A549 (cell line): ENCODE results near the gene PEX11B. TPM values are rescaled to one million over a fixed set of nuclear protein-coding genes. Genes with fewer than 3 reads are reported as not detected.

Experiments
- ATAC-seq, 2 experiments: fragments of 200-7000 bp in 1 of 2; fragments of >200 bp in 1 of 2; cut with Nextera tagmentation in 1 of 2; cut with Tn5 transposase in 1 of 2; 3 replicates each; pipeline versions ENCODE4 v1.8.0 to v1.9.1; 2018 to 2020; ENCODE audit warnings: mild to moderate bottlenecking in 1 of 2, moderate library complexity in 1 of 2
- CTCF ChIA-PET: fragments of 300-600 bp; sonication (Branson Sonifier 250); formaldehyde crosslinking; extraction: SDS; loops from one replicate; lab custom pipeline; 2021; ENCODE audit warnings: antibody characterized with exemption, inconsistent platforms; lab: Yijun Ruan, JAX
- POLR2A ChIA-PET: fragments of 350-600 bp; formaldehyde crosslinking; extraction: SDS; loops from one replicate; lab custom pipeline; 2021; ENCODE audit warnings: antibody characterized with exemption, inconsistent platforms; lab: Yijun Ruan, JAX
- DNase-seq, 2 experiments: peaks; one replicate each; pipeline versions ENCODE4 v3.0.0 to v3.0.0-alpha.2; 2011 to 2016; ENCODE audit warnings: low read depth in 1 of 2, low spot score in 1 of 2
- FAIRE-seq: peaks from 2 replicates; lab custom pipeline; 2011; peaks lifted over from hg19 to GRCh38; lab: Jason Lieb, UNC
- H3K27ac ChIP-seq, 2 experiments: fragments of >200 bp; sonication (Bioruptor Twin); formaldehyde crosslinking; 3 replicates each; pipeline ENCODE4 v1.5.1; 2016 to 2017
- H3K4me1 ChIP-seq: fragments of >200 bp; sonication (Bioruptor Twin); formaldehyde crosslinking; 3 replicates; pipeline ENCODE4 v1.6.1; 2016
- H3K4me2 ChIP-seq: fragments of >200 bp; sonication (Bioruptor Twin); formaldehyde crosslinking; 3 replicates; pipeline ENCODE4 v1.6.1; 2016
- H3K4me3 ChIP-seq: fragments of >200 bp; sonication (Bioruptor Twin); formaldehyde crosslinking; 3 replicates; pipeline ENCODE4 v1.5.1; 2016
- H3K9me3 ChIP-seq: fragments of >200 bp; sonication (Bioruptor Twin); formaldehyde crosslinking; 3 replicates; pipeline ENCODE4 v1.6.1; 2016
- CBX2 ChIP-seq: fragments of 200-600 bp; sonication (generic); IDR thresholded peaks from 2 replicates; pipeline ENCODE4 v1.6.1; 2016; ENCODE audit warnings: low read depth, mild to moderate bottlenecking, borderline replicate concordance
- CBX8 ChIP-seq: fragments of 200-600 bp; sonication (generic); IDR thresholded peaks from 2 replicates; pipeline ENCODE4 v1.6.1; 2016
- CHD2 ChIP-seq: fragments of 150-350 bp; IDR thresholded peaks from 2 replicates; pipeline ENCODE4 v1.6.1; 2014; ENCODE audit warnings: low read length; ENCODE audit not compliant: partially characterized antibody
- EHF ChIP-seq: fragments of 250-450 bp; sonication (Bioruptor Pico); IDR thresholded peaks from 2 replicates; pipeline ENCODE4 v1.5.0; 2020; ENCODE audit warnings: mild to moderate bottlenecking
- FOSL2 ChIP-seq, 2 experiments: fragments of 450-650 bp in 1 of 2; fragments of >200 bp in 1 of 2; sonication (Bioruptor Twin) in 1 of 2; formaldehyde crosslinking; IDR thresholded peaks; 2 replicates each; pipeline versions ENCODE4 v1.5.0 to v1.6.1; 2016 to 2020; ENCODE audit warnings: mild to moderate bottlenecking in 1 of 2, moderate library complexity in 1 of 2
- FOXS1 ChIP-seq: fragments of 250-450 bp; sonication (Bioruptor Pico); IDR thresholded peaks from 2 replicates; pipeline ENCODE4 v1.5.0; 2020; ENCODE audit warnings: mild to moderate bottlenecking, moderate library complexity
- GATA3 ChIP-seq: IDR thresholded peaks from 2 replicates; pipeline ENCODE4 v1.6.1; 2012; ENCODE audit warnings: borderline replicate concordance
- HDAC2 ChIP-seq: fragments of 200-600 bp; sonication (generic); IDR thresholded peaks from 2 replicates; pipeline ENCODE4 v1.6.1; 2016
- HEYL ChIP-seq: fragments of 250-450 bp; sonication (Bioruptor Pico); IDR thresholded peaks from 2 replicates; pipeline ENCODE4 v1.8.0; 2021; ENCODE audit warnings: mild to moderate bottlenecking, moderate library complexity
- HOXA7 ChIP-seq: fragments of 250-450 bp; sonication (Bioruptor Pico); IDR thresholded peaks from 2 replicates; pipeline ENCODE4 v1.5.0; 2020; ENCODE audit warnings: mild to moderate bottlenecking, moderate library complexity
- HOXB13 ChIP-seq: fragments of 250-450 bp; sonication (Bioruptor Pico); IDR thresholded peaks from 2 replicates; pipeline ENCODE4 v1.5.0; 2020; ENCODE audit warnings: low read depth, mild to moderate bottlenecking, moderate library complexity
- HOXB5 ChIP-seq: fragments of 250-450 bp; sonication (Bioruptor Pico); IDR thresholded peaks from 2 replicates; pipeline ENCODE4 v1.5.0; 2020; ENCODE audit warnings: mild to moderate bottlenecking, moderate library complexity
- KDM1A ChIP-seq: fragments of 200-600 bp; sonication (generic); IDR thresholded peaks from 2 replicates; pipeline ENCODE4 v1.6.1; 2016; ENCODE audit warnings: low read depth, mild to moderate bottlenecking
- MAFK ChIP-seq: fragments of 450-650 bp; IDR thresholded peaks from 2 replicates; pipeline ENCODE4 v1.6.1; 2014; ENCODE audit not compliant: partially characterized antibody
- MAZ ChIP-seq: fragments of 150-350 bp; IDR thresholded peaks from 2 replicates; pipeline ENCODE4 v1.6.1; 2014; ENCODE audit warnings: antibody characterized with exemption, low read depth, low read length, borderline replicate concordance
- MYC ChIP-seq: IDR thresholded peaks from 2 replicates; pipeline ENCODE4 v1.6.1; 2012; ENCODE audit warnings: mild to moderate bottlenecking, inconsistent platforms, low read length, improper control_type of control experiment, borderline replicate concordance
- POLR2A ChIP-seq: IDR thresholded peaks from 2 replicates; pipeline ENCODE4 v1.6.1; 2012; ENCODE audit warnings: mild to moderate bottlenecking, low read length
- RAD21 ChIP-seq, 2 experiments: fragments of >200 bp in 1 of 2; sonication (Bioruptor Twin) in 1 of 2; formaldehyde crosslinking in 1 of 2; IDR thresholded peaks in 1 of 2; conservative IDR thresholded peaks in 1 of 2; 2 replicates in 1 of 2; 3 replicates in 1 of 2; pipeline ENCODE4 v1.6.1; 2012 to 2018; ENCODE audit warnings: inconsistent platforms in 1 of 2
- RARB ChIP-seq: fragments of 250-450 bp; sonication (Bioruptor Pico); IDR thresholded peaks from 2 replicates; pipeline ENCODE4 v1.8.0; 2021; ENCODE audit warnings: mild to moderate bottlenecking, moderate library complexity
- RFX5 ChIP-seq: fragments of 450-650 bp; IDR thresholded peaks from 2 replicates; pipeline ENCODE4 v1.7.1; 2014; ENCODE audit warnings: antibody characterized with exemption, mild to moderate bottlenecking, moderate library complexity
- TFCP2L1 ChIP-seq: fragments of 250-450 bp; sonication (Bioruptor Pico); IDR thresholded peaks from 2 replicates; pipeline ENCODE4 v1.5.0; 2021; ENCODE audit warnings: mild to moderate bottlenecking
- WGBS: methylation state at CpG from one replicate; pipeline ENCODE4 v1.1.6; 2017; ENCODE audit errors: missing lambda C conversion rate; 5-methylcytosine and 5-hydroxymethylcytosine counted together
- polyA plus RNA-seq, 4 experiments: library from polyadenylated mRNA; depleted of rRNA in 3 of 4; stranded (reverse); fragments of >200 nt; fragmentation: RNase III in 1 of 4; extraction: RNeasy Plus Mini Kit Qiagen cat#74134 plus additional on column Dnase treatment in 1 of 4; gene quantifications; 2 replicates in 3 of 4; 3 replicates in 1 of 4; pipeline ENCODE4 v1.2.3, GENCODE V29; 2011 to 2017
- TF ChIP-seq, protein P1 (sequence below): fragments of >200 bp; sonication (Bioruptor Twin); formaldehyde crosslinking; IDR thresholded peaks from 2 replicates; pipeline ENCODE4 v1.6.1; 2016
- TF ChIP-seq, protein P2 (sequence below): IDR thresholded peaks from 2 replicates; pipeline ENCODE4 v1.6.1; 2012
- TF ChIP-seq, protein P3 (sequence below): fragments of 250-450 bp; sonication (Bioruptor Pico); IDR thresholded peaks from 2 replicates; pipeline ENCODE4 v1.5.0; 2021; ENCODE audit warnings: mild to moderate bottlenecking, moderate library complexity, borderline replicate concordance
- TF ChIP-seq, protein P4 (sequence below): IDR thresholded peaks from 2 replicates; pipeline ENCODE4 v1.6.1; 2012; ENCODE audit warnings: low read depth, borderline replicate concordance

PEX11B gene
- polyA plus RNA-seq, 2 of the 4 experiments (the other 2 are of a cell fraction): 13.9 to 40.6 TPM

- Histone ChIP-seq H3K4me2 (no peak overlapping the region), H3K27ac (peak overlapping the region in 1 of 2 experiments; percentile 14; a peak in 1 of 6 replicates), H3K9me3 (no peaks in the 10 kb centered on the region), H3K4me1 (peaks cover 7% of the 10 kb centered on the region), H3K4me3 (no peak overlapping the region)
- WGBS: 83% methylated on average over 1 of the region's 1 CpG
- DNase-seq: no peak
- ChIA-PET POLR2A (no interaction called here), CTCF (interaction anchor here (1.3 to 3.8 kb wide), 3 partner anchors 12 to 109 kb away, joined by 5 to 36 read pairs (median 6); partner anchors contain the start of gene ITGA10)
- no peak for FAIRE-seq
- TF ChIP-seq, protein P1, sequence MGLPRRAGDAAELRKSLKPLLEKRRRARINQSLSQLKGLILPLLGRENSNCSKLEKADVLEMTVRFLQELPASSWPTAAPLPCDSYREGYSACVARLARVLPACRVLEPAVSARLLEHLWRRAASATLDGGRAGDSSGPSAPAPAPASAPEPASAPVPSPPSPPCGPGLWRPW: no peak
- TF ChIP-seq MAFK: no peak
- no peak for TF ChIP-seq FOSL2 (IDR thresholded peaks at IDR 0.05)
- TF ChIP-seq FOSL2 (CRISPR knock-in tag; IDR thresholded peaks at IDR 0.05): no peak
- TF ChIP-seq HDAC2: no peak
- TF ChIP-seq RFX5: no peak
- TF ChIP-seq HOXB5 (CRISPR knock-in tag): no peak
- no peak for TF ChIP-seq CBX2
- TF ChIP-seq HOXA7 (CRISPR knock-in tag): no peak
- no peak for TF ChIP-seq CHD2
- TF ChIP-seq HEYL (CRISPR knock-in tag): no peak
- TF ChIP-seq, protein P2, sequence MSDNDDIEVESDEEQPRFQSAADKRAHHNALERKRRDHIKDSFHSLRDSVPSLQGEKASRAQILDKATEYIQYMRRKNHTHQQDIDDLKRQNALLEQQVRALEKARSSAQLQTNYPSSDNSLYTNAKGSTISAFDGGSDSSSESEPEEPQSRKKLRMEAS: no peak
- no peak for TF ChIP-seq KDM1A
- TF ChIP-seq MYC: no peak
- no peak for TF ChIP-seq EHF (CRISPR knock-in tag)
- no peak for TF ChIP-seq HOXB13 (CRISPR knock-in tag)
- TF ChIP-seq MAZ: no peak
- TF ChIP-seq, protein P3, sequence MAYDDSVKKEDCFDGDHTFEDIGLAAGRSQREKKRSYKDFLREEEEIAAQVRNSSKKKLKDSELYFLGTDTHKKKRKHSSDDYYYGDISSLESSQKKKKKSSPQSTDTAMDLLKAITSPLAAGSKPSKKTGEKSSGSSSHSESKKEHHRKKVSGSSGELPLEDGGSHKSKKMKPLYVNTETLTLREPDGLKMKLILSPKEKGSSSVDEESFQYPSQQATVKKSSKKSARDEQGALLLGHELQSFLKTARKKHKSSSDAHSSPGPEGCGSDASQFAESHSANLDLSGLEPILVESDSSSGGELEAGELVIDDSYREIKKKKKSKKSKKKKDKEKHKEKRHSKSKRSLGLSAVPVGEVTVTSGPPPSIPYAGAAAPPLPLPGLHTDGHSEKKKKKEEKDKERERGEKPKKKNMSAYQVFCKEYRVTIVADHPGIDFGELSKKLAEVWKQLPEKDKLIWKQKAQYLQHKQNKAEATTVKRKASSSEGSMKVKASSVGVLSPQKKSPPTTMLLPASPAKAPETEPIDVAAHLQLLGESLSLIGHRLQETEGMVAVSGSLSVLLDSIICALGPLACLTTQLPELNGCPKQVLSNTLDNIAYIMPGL: no peak
- TF ChIP-seq GATA3: no peak
- no peak for TF ChIP-seq CBX8
- no peak for TF ChIP-seq RARB (CRISPR knock-in tag)
- no peak for ATAC-seq
These were observed 20.5 kb downstream of the PEX11B start for GRCh38 chr1:145897969-145898368.

GRCh38 chr1:145895471-145895870 is 23.0 kb downstream of the PEX11B start:
- peak overlapping the region; percentile 36 to 88; a peak in 3 of 6 replicates for H3K27ac ChIP-seq
- TF ChIP-seq RAD21 (conservative IDR thresholded peaks at IDR 0.05 in 1 of 2, IDR thresholded peaks at IDR 0.05 in 1 of 2) (no peak), FOXS1 (CRISPR knock-in tag) (no peak), POLR2A (no peak), TFCP2L1 (CRISPR knock-in tag) (no peak), RARB (CRISPR knock-in tag) (no peak), KDM1A (no peak), MAFK (no peak), MYC (no peak), HDAC2 (no peak)
- TF ChIP-seq, protein P4, sequence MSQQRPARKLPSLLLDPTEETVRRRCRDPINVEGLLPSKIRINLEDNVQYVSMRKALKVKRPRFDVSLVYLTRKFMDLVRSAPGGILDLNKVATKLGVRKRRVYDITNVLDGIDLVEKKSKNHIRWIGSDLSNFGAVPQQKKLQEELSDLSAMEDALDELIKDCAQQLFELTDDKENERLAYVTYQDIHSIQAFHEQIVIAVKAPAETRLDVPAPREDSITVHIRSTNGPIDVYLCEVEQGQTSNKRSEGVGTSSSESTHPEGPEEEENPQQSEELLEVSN: no peak
- TF ChIP-seq, all 56 proteins: peak for 0
- Histone ChIP-seq H3K4me2 (no peak overlapping the region), H3K4me1 (peaks cover 26% of the 10 kb centered on the region), H3K4me3 (no peak overlapping the region), H3K9me3 (no peaks in the 10 kb centered on the region)
- ATAC-seq (no peak), DNase-seq (no peak), FAIRE-seq (no peak)
- POLR2A ChIA-PET: no interaction called here
- WGBS: 100% methylated on average over 1 of the region's 1 CpG
- CTCF ChIA-PET: interaction anchor here (1.2 to 11.2 kb wide), 5 partner anchors 15 to 82 kb away, joined by 3 to 429 read pairs (median 6); partner anchors contain the start of genes ITGA10, NUDT17 and RBM8A
